Measurements from ENCODE around the gene GHR.
"Not testable (repeated sequence)": the region's sequence is repeated elsewhere in the genome, so short reads cannot be mapped to it uniquely, and the experiment has no call there.

The GHR gene

DNA sequence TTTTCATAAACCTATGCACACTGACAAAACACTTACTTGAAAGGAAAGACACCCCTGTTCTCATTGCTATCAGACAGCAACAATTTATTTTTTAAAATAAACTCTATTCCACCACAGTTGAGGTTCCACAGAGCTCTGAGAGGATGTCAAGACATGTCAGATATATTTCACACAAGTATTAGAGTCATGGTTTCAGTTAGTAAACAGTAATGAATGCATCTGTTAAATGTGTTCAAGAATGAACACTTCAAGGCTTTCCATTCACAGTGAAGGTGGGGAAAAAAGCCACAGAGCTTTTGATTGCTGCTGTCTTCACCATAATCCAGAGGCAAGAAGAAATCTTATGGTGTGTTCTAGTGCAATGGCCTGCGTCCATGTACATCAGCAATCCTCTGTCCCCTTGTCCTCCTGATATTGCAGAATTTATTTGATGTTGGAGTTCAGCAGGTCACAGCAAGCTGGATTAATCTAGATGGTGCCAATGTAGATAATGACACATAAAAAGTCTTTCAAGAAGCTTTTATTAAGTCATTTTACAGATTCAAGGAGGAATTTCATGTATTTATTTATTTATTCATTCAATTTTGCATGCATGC is 146.8 kb downstream of the GHR start:
- no peak for DNase-seq (ENCODE audit: low spot score)

DNA sequence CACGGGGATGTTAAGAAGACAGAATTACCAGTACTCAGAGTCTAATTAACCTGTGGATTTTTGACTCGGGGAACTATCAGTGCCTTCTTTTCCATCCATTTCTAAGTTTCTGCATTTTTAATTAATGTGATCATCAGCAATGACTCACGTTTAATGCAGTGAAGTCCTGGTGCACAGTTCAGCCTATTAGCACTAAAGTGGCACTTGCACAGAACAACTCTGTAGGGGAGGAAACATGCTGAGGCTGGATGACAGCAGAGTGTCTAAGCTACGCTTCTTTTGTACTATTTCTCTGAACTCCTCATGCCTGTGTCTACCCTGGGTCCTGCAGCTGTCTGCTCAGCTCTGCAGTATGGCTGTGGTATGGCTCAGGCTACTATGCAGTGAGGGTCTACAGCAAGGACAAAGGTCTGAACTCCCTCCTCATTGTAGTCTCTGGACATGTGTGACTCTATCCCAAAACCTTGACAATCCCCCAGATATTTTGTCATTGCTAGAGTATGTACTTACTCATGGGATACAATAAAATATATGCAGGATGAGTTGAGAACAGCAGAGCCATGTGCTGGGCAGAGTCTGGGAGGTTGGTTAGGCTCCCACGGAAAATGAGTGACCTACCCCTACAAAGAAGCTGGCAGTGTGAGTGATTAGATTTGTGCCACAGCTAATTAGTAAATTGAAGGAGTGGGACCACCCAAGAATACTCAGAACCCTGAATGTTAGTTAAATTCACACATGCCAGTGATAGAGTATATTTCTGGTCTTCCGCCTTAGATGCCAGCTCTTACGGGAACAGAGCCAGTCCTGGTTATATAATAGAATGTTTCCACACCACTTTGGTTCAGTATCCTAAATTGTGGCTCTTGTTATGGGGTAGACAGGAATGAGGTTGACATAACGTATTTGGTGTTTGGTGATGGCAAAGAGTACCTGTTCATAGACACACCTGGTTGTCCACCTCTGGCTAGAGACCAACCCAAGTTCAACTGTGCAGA is 148.0 kb downstream of the GHR start:
- peak; percentile 33 for DNase-seq (ENCODE audit: low spot score)

DNA sequence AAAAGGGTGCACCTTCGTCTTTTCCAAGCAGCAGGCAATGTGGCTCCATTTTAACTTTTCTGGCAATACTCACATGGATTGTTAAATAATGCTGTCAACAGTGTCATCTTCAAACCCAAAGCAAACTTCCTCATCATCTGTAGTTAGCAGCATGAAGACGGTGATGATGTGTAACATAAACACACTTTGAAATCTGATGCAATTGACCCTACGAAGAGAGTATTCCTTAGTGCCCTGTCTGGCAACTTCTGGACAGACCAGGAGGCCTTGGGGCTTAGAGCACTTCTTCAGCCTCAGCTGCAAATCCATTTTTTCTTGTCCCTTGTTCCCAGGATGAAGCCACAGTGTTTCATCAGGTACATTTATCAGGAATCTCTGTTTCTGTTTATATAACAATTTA is 149.1 kb downstream of the GHR start:
- no peak for DNase-seq (ENCODE audit: low spot score)

- no peak for DNase-seq (ENCODE audit: low spot score)
These were observed 150.1 kb downstream of the GHR start for GRCh38 chr5:42573386-42573785.

DNA sequence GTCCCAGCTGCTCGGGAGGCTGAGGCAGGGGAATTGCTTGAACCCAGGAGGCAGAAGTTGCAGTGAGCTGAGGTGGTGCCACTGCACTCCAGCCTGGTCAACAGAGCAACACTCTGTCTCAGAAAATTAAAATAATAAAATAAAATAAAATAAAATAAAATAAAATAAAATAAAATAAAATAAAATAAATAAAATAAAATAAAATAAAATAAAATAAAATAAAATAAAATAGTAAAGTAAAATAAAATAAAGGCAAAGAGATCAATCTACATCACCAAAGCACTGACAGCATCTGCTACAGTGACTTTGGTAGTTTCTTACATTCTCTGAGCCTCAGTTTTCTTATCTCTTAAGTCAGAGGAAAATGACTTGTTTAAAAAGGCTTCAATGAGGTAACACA is 152.7 kb downstream of the GHR start:
- not testable (repeated sequence) for DNase-seq (ENCODE audit: low spot score)

- DNase-seq (ENCODE audit: low spot score) = not testable (repeated sequence)
These were observed 155.7 kb downstream of the GHR start for GRCh38 chr5:42578901-42579300.

DNA sequence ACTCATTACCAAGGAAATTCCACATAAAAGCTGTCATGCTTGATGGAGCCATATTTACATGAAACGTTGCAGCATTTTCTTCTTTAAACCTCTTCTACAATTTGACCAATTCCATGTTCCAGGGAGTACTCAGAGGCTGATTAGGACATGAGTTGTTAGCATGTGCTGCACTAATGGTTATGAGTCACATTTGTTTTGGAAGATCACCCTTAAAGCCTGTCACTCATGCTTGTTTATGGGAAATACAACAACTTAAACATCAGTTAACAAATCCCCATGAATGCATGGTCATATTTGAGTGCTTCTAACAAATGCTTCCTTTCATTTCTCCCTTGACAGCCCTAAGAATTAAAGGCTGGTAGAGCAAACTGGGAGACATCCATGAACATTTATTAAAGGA is 156.1 kb downstream of the GHR start:
- no peak for DNase-seq (ENCODE audit: low spot score)

DNA sequence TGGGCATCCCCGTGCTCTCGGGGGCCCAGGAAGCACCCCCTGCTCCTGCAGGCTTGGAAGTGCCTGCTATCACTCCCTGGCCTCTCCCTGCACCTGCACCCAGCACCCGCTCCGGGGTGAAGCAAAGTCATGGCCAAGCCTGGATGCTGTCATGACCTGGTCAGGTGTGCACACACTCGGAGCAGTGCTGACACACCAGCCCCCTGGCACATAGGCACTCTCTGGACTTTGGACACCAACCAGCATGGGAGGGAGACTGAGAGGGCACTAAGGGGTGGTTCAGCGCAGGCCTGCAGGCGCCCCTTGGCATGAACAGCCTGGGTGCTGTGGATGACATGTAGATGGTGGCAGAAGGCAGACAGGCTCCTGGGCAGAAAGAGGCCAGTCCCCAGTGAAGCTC is 158.6 kb downstream of the GHR start:
- DNase-seq (ENCODE audit: low spot score) = no peak

- DNase-seq (ENCODE audit: low spot score) = no peak
These were observed 159.5 kb downstream of the GHR start for GRCh38 chr5:42582723-42583122.

GRCh38 chr5:42583322-42583721 is 160.1 kb downstream of the GHR start:
- DNase-seq (ENCODE audit: low spot score) = peak; percentile 80

DNA sequence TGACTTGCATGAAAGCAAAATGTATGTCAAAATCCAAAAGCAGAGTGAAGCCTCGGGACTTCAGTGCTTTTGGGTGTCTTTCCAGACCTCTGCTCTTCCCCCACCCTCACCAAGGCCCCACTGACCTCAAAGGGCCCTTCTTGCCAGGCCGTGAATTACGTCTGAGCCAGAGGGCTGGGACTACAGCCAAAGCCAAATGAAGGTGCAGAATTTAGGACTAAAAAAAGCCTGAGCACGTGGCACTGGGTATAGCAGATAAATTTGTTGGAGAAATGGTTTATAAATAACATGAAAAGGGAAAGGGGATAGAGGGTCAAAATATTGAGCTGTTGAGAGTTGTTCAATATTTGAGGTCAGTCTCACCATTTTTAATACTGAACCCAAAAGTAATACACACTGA is 163.4 kb downstream of the GHR start:
- DNase-seq (ENCODE audit: low spot score) = no peak

GRCh38 chr5:42587096-42587723 is 164.0 kb downstream of the GHR start:
- DNase-seq (ENCODE audit: low spot score) = no peak

GRCh38 chr5:42590566-42590965 is 167.3 kb downstream of the GHR start:
- no peak for DNase-seq (ENCODE audit: low spot score)

DNA sequence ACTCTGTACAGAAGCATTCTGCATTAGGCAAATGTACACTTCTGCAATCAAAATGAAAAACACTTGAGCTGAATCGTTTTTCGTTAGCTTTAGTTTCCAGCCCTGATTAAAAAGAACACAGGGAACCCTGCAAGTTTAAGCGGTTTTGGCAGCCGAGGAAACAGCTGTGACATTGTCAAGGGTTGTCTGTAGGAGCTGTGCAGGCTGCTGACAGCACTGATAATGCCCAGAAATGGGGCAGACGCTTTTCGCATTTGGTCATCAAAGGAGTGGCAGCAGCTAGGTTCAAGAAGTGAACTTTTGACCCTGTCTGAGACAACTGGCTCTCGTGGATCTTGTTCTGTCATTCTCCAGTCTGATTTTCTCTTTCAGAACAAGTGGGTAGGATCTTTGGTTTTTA is 167.8 kb downstream of the GHR start:
- no peak for DNase-seq (ENCODE audit: low spot score)

DNA sequence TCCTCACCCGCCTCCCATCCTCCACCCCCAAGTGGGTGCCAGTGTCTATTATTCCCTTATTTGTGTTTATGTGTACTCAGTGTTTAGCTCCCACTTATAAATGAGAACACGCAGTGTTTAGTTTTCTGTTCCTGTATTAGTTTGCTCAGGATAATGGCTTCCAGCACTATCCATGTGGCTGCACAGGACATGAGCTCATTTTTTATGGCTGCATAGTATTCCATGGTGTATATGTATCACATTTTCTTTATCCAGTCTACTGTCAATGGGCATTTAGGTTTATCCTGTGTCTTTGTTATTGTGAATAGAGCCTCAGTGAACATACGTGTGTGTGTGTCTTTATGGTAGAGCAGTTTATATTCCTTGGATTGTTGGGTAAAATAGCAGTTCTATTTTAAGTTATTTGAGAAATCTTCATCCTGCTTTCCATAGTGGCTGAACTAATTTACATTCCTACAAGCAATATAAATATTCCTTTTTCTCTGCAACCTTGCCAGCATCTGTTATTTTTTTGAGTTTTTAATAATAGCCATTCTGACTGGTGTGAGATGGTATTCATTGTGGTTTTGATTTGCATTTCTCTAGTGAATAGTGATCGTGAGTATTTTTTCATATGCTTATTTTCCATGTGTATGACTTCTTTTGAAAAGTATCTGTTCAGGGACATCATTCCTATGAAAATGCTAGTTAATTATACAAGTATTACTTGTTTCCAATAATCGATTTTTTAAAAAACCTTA is 169.3 kb downstream of the GHR start:
- DNase-seq (ENCODE audit: low spot score) = no peak

GRCh38 chr5:42593591-42593990 is 170.4 kb downstream of the GHR start:
- DNase-seq (ENCODE audit: low spot score) = no peak

DNA sequence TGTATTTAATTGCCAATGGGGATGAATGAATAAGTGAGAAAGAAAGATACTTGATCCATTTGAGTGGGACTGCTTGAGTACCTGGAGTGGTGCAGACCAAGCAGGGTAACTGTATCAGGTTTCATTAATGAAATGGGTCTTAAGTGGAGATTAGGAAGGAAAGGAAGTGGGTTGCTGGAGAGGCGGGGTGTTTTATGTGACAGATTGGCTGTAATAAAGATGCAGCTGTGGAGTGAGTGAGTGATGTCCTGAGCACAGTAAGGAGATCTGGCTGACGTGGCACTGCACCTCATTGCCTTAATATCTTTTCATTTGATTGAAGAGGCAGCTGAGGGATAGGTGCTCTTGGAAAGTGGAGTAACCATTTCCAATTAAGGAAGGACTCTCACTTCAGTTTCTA is 172.4 kb downstream of the GHR start:
- DNase-seq (ENCODE audit: low spot score) = no peak

GRCh38 chr5:42596817-42597216 is 173.6 kb downstream of the GHR start:
- DNase-seq (ENCODE audit: low spot score) = no peak

GRCh38 chr5:42597318-42597937 is 174.2 kb downstream of the GHR start:
- no peak for DNase-seq (ENCODE audit: low spot score)

DNA sequence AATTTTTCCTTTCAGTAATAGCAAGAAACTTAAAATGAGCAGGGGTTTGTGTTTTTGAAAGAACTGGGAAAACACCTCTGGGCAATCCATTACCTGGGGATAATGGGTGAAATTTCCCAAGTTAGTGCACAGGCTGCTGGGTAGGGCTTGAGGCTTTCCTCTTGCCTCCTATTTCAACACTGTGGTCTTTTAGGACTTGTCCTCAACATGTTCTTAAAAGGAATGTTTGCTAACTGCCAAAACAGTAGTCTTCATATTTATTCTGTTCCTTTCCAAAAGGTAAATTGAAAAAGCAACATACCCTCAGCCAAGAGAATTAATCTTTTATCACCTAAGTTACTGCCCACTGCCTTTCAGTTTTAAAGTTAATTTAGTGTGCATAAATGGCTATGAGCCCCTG is 175.1 kb downstream of the GHR start:
- no peak for DNase-seq (ENCODE audit: low spot score)

DNA sequence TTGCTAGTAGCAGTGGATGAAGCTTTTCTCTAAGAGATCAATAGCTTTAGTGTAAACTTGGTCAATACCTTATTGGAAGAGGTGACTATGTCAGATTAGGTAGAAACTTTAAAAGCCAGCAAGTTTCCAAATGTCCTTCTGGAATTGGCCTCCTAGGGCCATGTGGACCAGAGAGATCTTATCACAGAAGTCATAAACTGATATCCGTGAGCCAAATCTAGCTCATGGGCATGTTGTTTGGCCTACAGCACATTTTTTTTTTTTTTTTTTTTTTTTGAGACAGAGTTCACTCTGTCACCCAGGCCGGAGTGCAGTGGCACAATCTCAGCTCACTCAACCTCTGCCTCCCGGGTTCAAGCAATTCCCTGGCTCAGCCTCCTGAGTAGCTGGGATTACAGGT is 175.9 kb downstream of the GHR start:
- no peak for DNase-seq (ENCODE audit: low spot score)

- DNase-seq (ENCODE audit: low spot score) = no peak
These were observed 177.2 kb downstream of the GHR start for GRCh38 chr5:42600441-42600840.
